NCI-H510A (cell line): ENCODE results near the gene FLAD1.
A peak's percentile ranks its signal among the peaks of the same experiment; 100 is the strongest.

Source experiments
- DNase-seq: peaks from one replicate; lab custom pipeline; 2025; lab: John Stamatoyannopoulos, UW

Gene FLAD1

GRCh38 chr1:154952664-154953063 is 30.5 kb upstream of the FLAD1 start:
- DNase-seq = no peak

- DNase-seq = no peak
Observed at GRCh38 chr1:154953611-154954038, 29.5 kb upstream of the FLAD1 start.

- no peak for DNase-seq
Observed at GRCh38 chr1:154954541-154954940, 28.6 kb upstream of the FLAD1 start.

- peak; percentile 73 for DNase-seq
Observed at GRCh38 chr1:154955039-154955717, 28.0 kb upstream of the FLAD1 start.

GRCh38 chr1:154955718-154956543 is 27.2 kb upstream of the FLAD1 start, which contains the start of gene PBXIP1:
Gene PBXIP1, minus strand, starts transcription at chr1:154956099. Its CDS starts 2,378 bp downstream, at chr1:154953721.
- peak; percentile 73 for DNase-seq

GRCh38 chr1:154956544-154956941 is 26.6 kb upstream of the FLAD1 start:
- DNase-seq = no peak

- DNase-seq = no peak
Observed at GRCh38 chr1:154957091-154957657, 26.0 kb upstream of the FLAD1 start.

GRCh38 chr1:154958036-154958435 is 25.1 kb upstream of the FLAD1 start:
- DNase-seq = no peak

- no peak for DNase-seq
Observed at GRCh38 chr1:154958681-154959425, 24.3 kb upstream of the FLAD1 start.

- DNase-seq = no peak
Observed at GRCh38 chr1:154959426-154959780, 23.7 kb upstream of the FLAD1 start.

GRCh38 chr1:154960446-154961136 is 22.6 kb upstream of the FLAD1 start:
- no peak for DNase-seq

- DNase-seq = peak; percentile 74
Observed at GRCh38 chr1:154961207-154962155, 21.7 kb upstream of the FLAD1 start, which contains the start of gene PYGO2. Gene PYGO2, minus strand, starts transcription at chr1:154961782. Its CDS starts 206 bp downstream, at chr1:154961576.

GRCh38 chr1:154962156-154962749 is 20.9 kb upstream of the FLAD1 start:
- DNase-seq = no peak

GRCh38 chr1:154962795-154963330 is 20.3 kb upstream of the FLAD1 start:
- no peak for DNase-seq

GRCh38 chr1:154963643-154964042 is 19.5 kb upstream of the FLAD1 start:
- DNase-seq = no peak

- DNase-seq = no peak
Observed at GRCh38 chr1:154964359-154964758, 18.8 kb upstream of the FLAD1 start.

- no peak for DNase-seq
Observed at GRCh38 chr1:154966111-154966510, 17.0 kb upstream of the FLAD1 start.

GRCh38 chr1:154967331-154967950 is 15.7 kb upstream of the FLAD1 start:
- no peak for DNase-seq

- DNase-seq = peak; percentile 54
Observed at GRCh38 chr1:154968731-154969130, 14.4 kb upstream of the FLAD1 start.
